GM18951 (cell line): ENCODE measurements around the gene NTSR2.

ENCODE experiments used
- POLR2A ChIP-seq: IDR thresholded peaks from 4 replicates; pipeline ENCODE4 v1.6.1; 2011; ENCODE audit warnings: mild to moderate bottlenecking; ENCODE audit not compliant: insufficient read length, insufficient read depth; ENCODE audit errors: extremely low read depth
- in situ Hi-C: fragments of 300-500 bp; cut with MboI; formaldehyde crosslinking; loops from one replicate; pipeline ENCODE4 v1.12.0; 2022; ENCODE audit warnings: low sequenced_read_pairs, mixed read lengths, inconsistent platforms; ENCODE audit not compliant: unreplicated experiment

The NTSR2 gene

GRCh38 chr2:11709293-11709692 is 39.3 kb upstream of the NTSR2 start:
- in situ Hi-C loops = no loop called here
- no peak for TF ChIP-seq POLR2A

- no peak for TF ChIP-seq POLR2A
- in situ Hi-C loops = no loop called here
Measured at GRCh38 chr2:11708106-11708505, 38.1 kb upstream of the NTSR2 start.

GRCh38 chr2:11705711-11706110 is 35.7 kb upstream of the NTSR2 start:
- TF ChIP-seq POLR2A = no peak
- in situ Hi-C loops = no loop called here

GRCh38 chr2:11705063-11705462 is 35.1 kb upstream of the NTSR2 start:
- TF ChIP-seq POLR2A = no peak
- in situ Hi-C loops = no loop called here

- in situ Hi-C loops = no loop called here
- no peak for TF ChIP-seq POLR2A
Measured at GRCh38 chr2:11703700-11704099, 33.7 kb upstream of the NTSR2 start.

GRCh38 chr2:11702946-11703345 is 33.0 kb upstream of the NTSR2 start:
- TF ChIP-seq POLR2A = no peak
- in situ Hi-C loops = no loop called here

GRCh38 chr2:11701751-11702301 is 31.8 kb upstream of the NTSR2 start:
- no peak for TF ChIP-seq POLR2A
- in situ Hi-C loops = no loop called here

- no peak for TF ChIP-seq POLR2A
- in situ Hi-C loops = no loop called here
Measured at GRCh38 chr2:11701206-11701605, 31.2 kb upstream of the NTSR2 start.

- TF ChIP-seq POLR2A = no peak
- in situ Hi-C loops = loop anchor here (10.0 kb wide), 1 partner anchor 85 kb away; no protein-coding TSS in a partner anchor
Measured at GRCh38 chr2:11699686-11700670, 30.0 kb upstream of the NTSR2 start.

GRCh38 chr2:11698009-11698922 is 28.3 kb upstream of the NTSR2 start:
- in situ Hi-C loops = loop anchor here (10.0 kb wide), 1 partner anchor 87 kb away; no protein-coding TSS in a partner anchor
- no peak for TF ChIP-seq POLR2A

- TF ChIP-seq POLR2A = no peak
- in situ Hi-C loops = loop anchor here (10.0 kb wide), 1 partner anchor 88 kb away; no protein-coding TSS in a partner anchor
Measured at GRCh38 chr2:11697103-11697871, 27.3 kb upstream of the NTSR2 start.

- no peak for TF ChIP-seq POLR2A
- in situ Hi-C loops = loop anchor here (10.0 kb wide), 1 partner anchor 88 kb away; no protein-coding TSS in a partner anchor
Measured at GRCh38 chr2:11696736-11697102, 26.7 kb upstream of the NTSR2 start.
